Stimulated activated CD8-positive, alpha-beta memory T cell treated with anti-CD3 and anti-CD28 coated beads, Interleukin-15, amount 100 ng/mL, for 4 hours (primary cell): ENCODE data around the gene CRMP1.

Experiments used
- DNase-seq, 2 donors: peaks; one replicate each; pipeline ENCODE4 v3.0.0-alpha.2; 2020; ENCODE audit warnings: low read depth in 2 of 2

The CRMP1 gene

GRCh38 chr4:5893004-5893580, at the start of gene CRMP1:
Gene CRMP1, minus strand, starts transcription at chr4:5893086. Its CDS starts 117 bp downstream, at chr4:5892969.
- DNase-seq = no peak

GRCh38 chr4:5941601-5942000, 48.7 kb upstream of the CRMP1 start:
- no peak for DNase-seq

DNA sequence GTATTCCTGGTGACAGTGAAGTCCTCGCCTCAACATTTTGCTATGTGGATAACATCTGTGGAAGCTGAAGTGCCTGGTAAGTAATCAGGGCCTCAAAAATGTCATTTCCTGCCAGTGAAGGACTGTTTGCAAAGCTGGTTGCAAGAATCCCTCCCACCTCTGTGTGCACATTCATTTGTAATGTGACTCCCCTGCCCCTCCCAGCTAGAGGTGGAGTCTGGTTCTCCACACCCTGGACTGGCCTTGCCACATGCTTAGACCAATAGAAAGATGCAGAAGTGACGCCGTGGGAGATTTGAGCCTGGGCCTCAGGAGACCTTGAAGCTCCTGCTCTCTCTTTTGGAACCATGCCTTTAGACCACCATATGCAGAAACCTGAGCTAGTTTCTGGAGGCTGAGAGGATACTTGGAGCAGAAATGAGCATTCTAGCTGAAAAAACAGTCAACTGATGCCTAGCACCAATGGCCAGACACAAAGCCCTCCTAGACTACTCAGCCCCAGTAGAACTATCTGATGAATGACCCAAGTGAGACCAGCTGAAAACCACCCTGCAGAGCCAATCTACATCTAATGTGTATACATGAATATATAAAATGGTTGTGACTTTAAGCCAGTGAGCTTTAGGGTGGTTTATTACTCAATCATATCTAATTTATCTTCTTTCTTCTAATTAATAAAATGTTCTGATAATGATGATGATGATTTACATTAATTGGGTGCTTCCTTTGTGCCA, 47.8 kb upstream of the CRMP1 start:
- no peak for DNase-seq

GRCh38 chr4:5933996-5934831, 41.3 kb upstream of the CRMP1 start:
- DNase-seq = no peak

- DNase-seq = no peak
These were observed 40.2 kb upstream of the CRMP1 start for GRCh38 chr4:5933116-5933515.

DNA sequence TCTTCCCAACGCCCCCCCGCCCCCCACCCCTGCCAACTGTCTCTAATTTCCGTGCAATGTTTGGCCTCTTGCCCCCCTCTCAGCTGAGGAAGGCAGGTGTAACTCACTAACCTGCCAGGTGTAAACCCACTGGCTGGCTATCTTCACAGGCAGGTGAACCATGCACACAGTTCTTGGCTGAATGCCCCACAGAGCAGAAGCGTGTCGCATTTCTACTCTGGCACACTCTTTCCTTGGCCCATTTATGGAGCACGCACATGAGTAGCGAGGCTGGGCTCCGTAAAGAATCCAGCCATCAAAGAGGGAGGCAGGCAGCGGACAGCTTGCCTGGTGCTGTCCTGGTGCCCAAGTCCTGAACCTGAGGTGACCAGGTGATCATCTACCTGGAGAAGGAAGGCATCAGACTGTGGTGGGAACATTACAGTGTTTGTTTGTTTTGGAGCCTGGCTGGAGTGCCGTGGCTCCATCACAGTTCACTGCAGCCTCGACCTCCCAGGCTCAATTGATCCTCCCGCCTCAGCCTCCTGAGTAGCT, 39.2 kb upstream of the CRMP1 start:
- no peak for DNase-seq

DNA sequence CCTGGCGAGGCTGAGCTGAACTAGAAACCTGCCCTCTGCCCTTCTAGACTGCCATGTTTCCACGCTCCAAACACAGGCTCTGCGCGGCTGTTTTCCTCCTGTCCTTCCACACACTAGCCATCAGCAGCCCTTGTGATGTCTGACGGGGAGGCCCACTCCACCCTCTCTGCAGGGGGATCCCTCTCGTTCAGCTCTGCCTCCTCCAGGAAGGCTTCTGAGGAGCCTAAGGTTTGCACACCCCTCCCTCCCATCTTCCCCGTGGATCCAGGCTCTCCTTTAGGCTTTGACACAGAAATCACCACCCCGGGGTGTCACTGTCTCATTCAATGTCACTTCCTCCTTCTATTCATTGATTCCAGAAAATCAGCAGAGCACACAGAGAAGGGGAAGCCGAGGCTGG, 38.6 kb upstream of the CRMP1 start:
- no peak for DNase-seq

DNA sequence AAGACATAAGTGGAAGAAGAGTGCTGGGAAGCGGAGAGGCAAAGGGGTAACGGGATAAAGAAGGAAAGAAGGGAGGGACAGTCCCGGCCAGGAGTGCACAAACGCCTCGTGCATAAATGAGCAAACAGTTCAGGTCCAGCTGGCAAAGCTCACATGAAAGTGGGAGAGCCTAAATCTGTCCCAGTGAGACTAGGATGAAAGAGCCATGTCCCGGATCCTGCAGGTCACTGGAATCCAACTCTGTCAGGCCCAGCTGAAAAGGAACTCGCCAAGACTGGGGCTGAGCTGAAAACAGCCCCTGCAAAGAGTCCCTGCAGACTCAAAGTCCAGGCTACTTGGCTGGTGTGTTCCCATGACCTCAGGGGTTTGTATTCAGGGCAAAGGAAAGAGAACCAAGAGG, 38.0 kb upstream of the CRMP1 start:
- no peak for DNase-seq

DNA sequence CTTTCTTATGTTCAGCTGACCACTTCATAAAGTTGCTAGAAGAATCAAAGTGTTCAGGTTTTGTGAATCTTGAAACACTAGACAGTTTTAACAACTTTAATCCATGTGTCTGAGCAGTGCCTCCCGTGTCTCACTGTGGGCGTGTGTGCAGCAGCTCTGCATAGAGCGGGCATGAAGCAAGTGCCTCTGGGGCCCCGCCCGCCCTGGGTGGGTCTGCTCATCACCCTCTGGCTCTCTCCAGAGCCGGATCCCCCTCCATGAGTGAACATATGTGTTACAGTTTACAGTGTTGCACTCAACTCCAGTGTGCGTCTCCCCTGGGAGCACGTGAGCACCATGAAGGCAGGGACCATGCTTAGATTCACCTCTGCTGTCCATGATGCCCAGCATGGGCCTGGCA, 37.6 kb upstream of the CRMP1 start:
- no peak for DNase-seq

DNA sequence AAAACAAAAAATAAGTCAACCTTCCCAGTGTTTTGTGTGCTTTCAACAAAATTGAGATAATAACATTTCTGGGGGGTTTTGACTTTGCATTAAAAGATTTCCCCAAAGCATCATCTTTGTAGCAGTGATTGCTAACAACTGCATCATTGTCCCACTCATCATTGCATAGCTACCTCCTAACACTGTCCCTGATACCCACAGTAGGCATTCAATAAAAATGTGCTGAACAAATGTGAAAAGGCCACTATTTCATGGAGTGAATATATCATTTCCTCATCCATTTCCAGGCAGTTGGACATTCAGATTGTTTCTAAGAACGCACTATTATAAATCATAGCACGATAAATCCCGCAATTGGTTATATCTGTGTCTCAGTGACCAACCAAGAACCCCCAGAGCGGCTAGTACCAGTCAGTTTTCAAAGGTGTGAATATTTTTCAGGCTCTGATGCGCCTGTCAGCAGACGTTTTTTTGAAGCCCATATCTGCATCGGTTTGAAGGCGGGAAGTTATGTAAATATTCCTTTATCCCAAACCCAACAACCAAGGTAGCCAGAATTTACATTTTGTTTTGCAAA, 36.0 kb upstream of the CRMP1 start:
- DNase-seq = no peak

GRCh38 chr4:5928274-5928673, 35.4 kb upstream of the CRMP1 start:
- no peak for DNase-seq

DNA sequence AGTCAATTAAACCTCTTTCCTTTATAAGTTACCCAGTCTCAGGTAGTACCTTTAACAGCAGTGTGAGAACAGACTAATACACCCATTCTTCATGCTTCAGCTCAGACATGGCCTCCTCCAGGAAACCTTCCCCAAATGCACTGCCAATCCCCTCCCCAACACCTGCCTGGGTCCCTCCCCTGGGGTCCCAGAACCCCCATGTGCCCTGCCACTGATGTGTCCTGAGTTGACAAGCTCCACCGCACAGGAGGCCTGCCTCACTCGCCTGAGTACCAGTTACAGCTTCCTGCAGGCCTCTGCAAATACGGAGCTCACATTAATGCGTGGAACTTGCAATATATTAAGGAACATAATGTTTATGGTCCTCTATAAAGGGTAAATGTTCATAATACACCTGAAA, 34.9 kb upstream of the CRMP1 start:
- DNase-seq = no peak

DNA sequence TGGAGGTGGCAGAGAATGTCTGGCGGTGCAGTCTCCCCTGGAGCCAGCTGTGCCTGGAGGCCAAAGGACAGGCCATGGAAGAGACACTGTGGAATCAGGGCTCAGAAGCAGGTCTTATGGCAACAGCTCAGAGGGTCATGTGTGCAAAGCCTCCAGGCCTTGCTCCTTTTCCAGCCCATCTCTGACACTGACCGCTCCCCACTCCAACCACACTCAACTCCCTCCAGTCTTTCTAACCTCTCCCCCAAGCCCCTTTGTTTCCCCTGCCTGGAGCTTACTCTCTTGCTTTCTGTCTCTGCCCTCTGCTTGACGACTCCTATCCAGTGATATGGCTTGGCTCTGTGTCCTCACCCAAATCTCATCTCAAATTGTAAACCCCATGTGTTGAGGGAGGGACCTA, 34.2 kb upstream of the CRMP1 start:
- no peak for DNase-seq

GRCh38 chr4:5926598-5926997, 33.7 kb upstream of the CRMP1 start:
- DNase-seq = no peak

GRCh38 chr4:5925419-5926200, 32.7 kb upstream of the CRMP1 start:
- no peak for DNase-seq

DNA sequence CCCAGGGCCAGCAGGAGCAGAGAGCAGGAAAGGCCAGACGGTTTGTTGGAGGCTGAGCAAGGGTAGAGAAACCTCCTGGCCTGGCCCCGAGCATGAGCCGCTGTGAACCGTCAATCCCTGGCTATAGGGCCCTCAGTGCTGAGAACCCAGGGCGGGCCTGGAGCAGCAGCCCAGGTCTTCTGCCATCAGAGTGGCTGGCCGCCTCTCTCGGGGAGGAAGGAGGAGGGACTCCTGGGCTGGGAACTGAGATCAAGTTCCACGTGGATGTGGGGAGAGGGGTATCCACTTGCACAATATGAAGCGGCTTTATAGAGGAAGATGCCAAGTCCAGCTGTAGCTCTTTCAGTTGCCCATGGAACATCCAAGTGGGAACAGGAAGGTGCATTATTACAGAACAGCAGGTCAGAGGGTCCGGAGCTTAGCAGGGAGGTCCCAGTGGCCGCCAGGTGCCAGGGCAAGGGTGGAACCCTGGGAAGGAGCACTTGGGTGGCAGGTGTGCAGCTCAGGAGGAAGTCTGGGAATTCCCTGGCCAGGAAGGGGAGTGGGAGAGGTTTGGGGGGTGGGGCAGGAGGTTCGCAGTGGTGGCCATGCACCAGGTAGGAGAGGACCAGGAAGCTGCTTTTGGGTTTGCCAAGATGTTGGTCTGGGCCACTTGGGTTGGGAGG, 31.7 kb upstream of the CRMP1 start:
- no peak for DNase-seq

DNA sequence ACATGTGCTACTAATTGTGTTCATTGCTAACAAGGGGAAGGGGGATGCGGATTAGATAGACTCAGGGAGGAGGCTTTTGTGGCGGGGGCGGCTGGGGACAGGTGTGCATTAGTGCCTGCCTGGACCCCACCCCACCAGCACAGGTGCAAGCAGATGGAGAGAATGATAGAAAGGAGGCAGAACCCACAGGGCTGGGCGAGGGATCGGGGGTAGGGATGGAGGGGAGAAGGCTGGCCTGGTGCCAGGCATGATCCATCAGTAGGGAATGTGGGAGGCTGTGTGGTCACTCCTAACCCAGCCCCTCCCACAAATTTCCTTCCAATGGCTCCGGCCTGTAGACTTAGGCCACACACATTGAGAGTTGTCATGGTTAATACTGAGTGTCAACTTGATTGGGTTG, 30.5 kb upstream of the CRMP1 start:
- DNase-seq = no peak

GRCh38 chr4:5922556-5922955, 29.7 kb upstream of the CRMP1 start:
- DNase-seq = no peak

GRCh38 chr4:5921981-5922380, 29.1 kb upstream of the CRMP1 start:
- no peak for DNase-seq

GRCh38 chr4:5921101-5921980, 28.5 kb upstream of the CRMP1 start:
- DNase-seq = no peak
